Gastroesophageal sphincter (tissue), 3 donors: ENCODE measurements around the gene SULT1C3.

Source experiments
- CTCF ChIP-seq, 4 experiments: fragments of 200-600 bp in 2 of 4; fragments of 450-650 bp in 2 of 4; sonication (generic) in 1 of 4; IDR thresholded peaks; one replicate each; pipeline ENCODE4 v1.5.1; 2017 to 2019; ENCODE audit warnings: antibody characterized with exemption in 4 of 4, mild to moderate bottlenecking in 2 of 4, moderate library complexity in 2 of 4
- POLR2A ChIP-seq, 2 donors: fragments of 450-650 bp; IDR thresholded peaks; one replicate each; pipeline ENCODE4 v1.6.1; 2017; ENCODE audit warnings: antibody characterized with exemption in 2 of 2, mild to moderate bottlenecking in 2 of 2, moderate library complexity in 1 of 2
- POLR2AphosphoS5 ChIP-seq: sonication (generic); formaldehyde crosslinking; IDR thresholded peaks from one replicate; pipeline ENCODE4 v1.6.1; 2017; ENCODE audit warnings: antibody characterized with exemption

- no peak for TF ChIP-seq CTCF (IDR thresholded peaks at IDR 0.05)
- no peak for TF ChIP-seq POLR2AphosphoS5
- TF ChIP-seq POLR2A (IDR thresholded peaks at IDR 0.05) = no peak
These were observed 13.3 kb downstream of the SULT1C3 start for GRCh38 chr2:108253106-108253505.
